ENCODE data around the gene MCHR2. TPM values are rescaled to one million over a fixed set of nuclear protein-coding genes. Genes with fewer than 3 reads are reported as not detected.

The MCHR2 gene
- total RNA-seq, 4 donors from 2014 or later: not detected

DNA sequence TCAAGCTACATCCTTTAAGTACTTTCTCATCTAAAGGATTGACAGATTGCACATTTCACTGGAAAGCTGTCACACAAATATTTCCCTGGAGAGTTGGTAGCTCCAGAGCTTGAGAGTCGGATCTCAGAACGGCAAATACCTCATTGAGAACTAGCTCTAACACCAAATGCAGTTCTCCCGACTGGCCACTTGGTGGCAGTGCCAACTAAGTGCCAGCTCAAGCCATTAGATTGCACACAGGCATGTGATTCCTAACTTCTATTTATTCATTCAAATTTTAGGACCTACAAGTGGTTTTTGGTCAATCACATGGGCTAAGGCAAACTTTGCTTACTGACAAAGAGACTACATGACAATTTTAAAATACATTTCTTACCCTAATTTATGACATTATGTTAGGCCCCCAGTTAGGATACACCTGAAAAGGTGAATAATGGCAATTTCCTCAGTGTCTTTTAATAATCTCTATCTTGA lies 7.9 kb upstream of the MCHR2 start:
- intact Hi-C loops (cut with DNase I; ENCODE audit: low total_unique reads): no loop called here

DNA sequence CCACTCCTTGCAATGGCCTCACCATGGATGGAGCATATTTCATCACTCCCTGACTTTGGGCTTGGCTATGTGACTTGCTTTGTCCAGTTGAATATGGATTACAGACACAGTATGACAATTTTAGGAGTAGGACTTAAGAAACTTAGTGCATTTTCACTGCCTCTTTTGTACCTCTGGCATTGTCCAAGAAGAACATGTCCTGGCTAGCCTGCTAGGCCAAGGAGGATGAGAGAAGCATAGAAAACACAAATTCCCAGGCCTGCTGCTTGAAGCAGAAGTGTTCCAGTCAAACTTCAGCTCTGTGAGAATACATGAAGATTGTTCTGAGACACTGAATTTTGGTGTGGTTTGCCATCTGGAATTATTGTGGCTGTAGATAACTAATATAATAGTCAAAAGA lies 3.1 kb upstream of the MCHR2 start:
- TF ChIP-seq POLR2A (IDR thresholded peaks at IDR 0.05): no peak
- TF ChIP-seq, protein P1, sequence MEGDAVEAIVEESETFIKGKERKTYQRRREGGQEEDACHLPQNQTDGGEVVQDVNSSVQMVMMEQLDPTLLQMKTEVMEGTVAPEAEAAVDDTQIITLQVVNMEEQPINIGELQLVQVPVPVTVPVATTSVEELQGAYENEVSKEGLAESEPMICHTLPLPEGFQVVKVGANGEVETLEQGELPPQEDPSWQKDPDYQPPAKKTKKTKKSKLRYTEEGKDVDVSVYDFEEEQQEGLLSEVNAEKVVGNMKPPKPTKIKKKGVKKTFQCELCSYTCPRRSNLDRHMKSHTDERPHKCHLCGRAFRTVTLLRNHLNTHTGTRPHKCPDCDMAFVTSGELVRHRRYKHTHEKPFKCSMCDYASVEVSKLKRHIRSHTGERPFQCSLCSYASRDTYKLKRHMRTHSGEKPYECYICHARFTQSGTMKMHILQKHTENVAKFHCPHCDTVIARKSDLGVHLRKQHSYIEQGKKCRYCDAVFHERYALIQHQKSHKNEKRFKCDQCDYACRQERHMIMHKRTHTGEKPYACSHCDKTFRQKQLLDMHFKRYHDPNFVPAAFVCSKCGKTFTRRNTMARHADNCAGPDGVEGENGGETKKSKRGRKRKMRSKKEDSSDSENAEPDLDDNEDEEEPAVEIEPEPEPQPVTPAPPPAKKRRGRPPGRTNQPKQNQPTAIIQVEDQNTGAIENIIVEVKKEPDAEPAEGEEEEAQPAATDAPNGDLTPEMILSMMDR (IDR thresholded peaks at IDR 0.05): no peak
- intact Hi-C loops (cut with DNase I; ENCODE audit: low total_unique reads): no loop called here
- no peak for DNase-seq (ENCODE audit: low spot score in 2 of 2)
- no peak overlapping the region for H3K4me3 ChIP-seq (ENCODE audit: low read depth, poor library complexity, severe bottlenecking)

More for the DNA sequence above, 7.9 kb upstream of the MCHR2 start:
- TF ChIP-seq, protein P1 (IDR thresholded peaks at IDR 0.05): no peak
- TF ChIP-seq POLR2A (IDR thresholded peaks at IDR 0.05): no peak
- H3K4me3 ChIP-seq (ENCODE audit: low read depth, poor library complexity, severe bottlenecking): no peak overlapping the region
- DNase-seq (ENCODE audit: low spot score in 2 of 2): no peak
- WGBS, 2 donors: 0% methylated on average over 3 of the region's 3 CpGs

DNA sequence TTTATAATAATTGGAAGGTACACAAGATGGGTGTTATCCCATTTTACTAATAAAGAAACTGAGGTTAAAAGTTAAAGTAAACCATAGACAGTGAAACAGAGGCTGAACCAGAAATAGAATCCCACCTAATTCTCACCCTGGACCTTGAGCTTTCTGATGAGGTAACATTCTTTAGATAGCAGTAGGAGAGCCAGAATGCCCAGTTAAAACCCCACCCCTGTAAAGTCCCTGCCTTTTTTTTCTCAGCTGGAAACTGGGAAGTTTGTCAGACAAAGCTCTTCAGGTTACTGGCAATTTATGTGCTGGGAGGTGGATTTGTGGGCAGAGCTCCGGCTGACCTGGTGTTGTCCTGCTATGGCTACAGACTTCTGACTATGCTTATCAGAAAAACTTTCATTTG lies 1.9 kb upstream of the MCHR2 start:
- 80 to 81% methylated on average over 1 of the region's 1 CpG for WGBS, 2 donors
- TF ChIP-seq, protein P1 (IDR thresholded peaks at IDR 0.05): no peak
- no peak for TF ChIP-seq POLR2A (IDR thresholded peaks at IDR 0.05)
- DNase-seq (ENCODE audit: low spot score in 2 of 2): no peak
- intact Hi-C loops (cut with DNase I; ENCODE audit: low total_unique reads): no loop called here
- H3K4me3 ChIP-seq (ENCODE audit: low read depth, poor library complexity, severe bottlenecking): no peak overlapping the region

DNA sequence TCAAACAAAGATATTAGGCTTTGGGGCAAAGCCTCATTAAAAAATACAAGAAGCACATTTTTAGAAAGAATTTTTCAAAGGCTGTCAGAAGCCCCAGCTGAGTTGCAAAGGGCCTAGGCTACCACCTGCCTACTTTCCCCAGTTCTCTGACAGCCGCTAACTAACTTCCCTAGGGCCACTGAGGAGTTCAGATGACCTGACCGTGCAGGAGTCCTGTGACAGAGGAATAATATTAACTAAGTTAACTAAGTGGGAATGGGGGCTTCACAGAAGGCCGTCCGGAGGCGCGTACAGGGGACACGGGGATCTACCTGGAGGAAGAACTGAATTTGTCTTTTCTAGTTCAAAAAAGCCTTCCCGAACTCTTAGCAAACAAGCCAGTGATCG lies 884 bp downstream of the MCHR2 start:
- WGBS, 2 donors: 35 to 48% methylated on average over 9 of the region's 9 CpGs
- no peak for DNase-seq (ENCODE audit: low spot score in 2 of 2)
- no peak for TF ChIP-seq POLR2A (IDR thresholded peaks at IDR 0.05)
- TF ChIP-seq, protein P1 (IDR thresholded peaks at IDR 0.05): no peak
- intact Hi-C loops (cut with DNase I; ENCODE audit: low total_unique reads): no loop called here
- H3K4me3 ChIP-seq (ENCODE audit: low read depth, poor library complexity, severe bottlenecking): no peak overlapping the region

DNA sequence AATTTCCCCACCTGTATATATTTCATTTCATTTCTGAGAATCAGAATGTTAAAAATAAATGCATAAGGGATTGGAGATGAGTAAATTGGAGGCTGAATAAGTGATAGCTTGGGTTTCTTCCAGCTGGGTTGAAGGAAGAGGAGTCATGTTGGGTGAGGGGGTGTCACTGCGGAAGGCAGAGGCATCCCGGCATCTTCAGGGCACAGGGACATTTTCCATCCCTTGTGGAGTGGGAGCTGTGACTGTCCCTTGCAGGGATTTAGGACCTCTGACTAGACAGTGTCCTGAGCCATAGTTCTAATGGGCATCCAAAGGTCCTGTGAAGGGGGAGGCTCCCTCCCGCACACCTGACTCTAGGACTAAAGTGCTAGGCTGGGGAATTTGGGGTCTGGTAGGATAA lies 2.1 kb downstream of the MCHR2 start:
- intact Hi-C loops (cut with DNase I; ENCODE audit: low total_unique reads): no loop called here
- 90 to 92% methylated on average over 3 of the region's 3 CpGs for WGBS, 2 donors
- TF ChIP-seq, protein P1 (IDR thresholded peaks at IDR 0.05): no peak
- TF ChIP-seq POLR2A (IDR thresholded peaks at IDR 0.05): no peak
- H3K4me3 ChIP-seq (ENCODE audit: low read depth, poor library complexity, severe bottlenecking): no peak overlapping the region
- DNase-seq (ENCODE audit: low spot score in 2 of 2): no peak

DNA sequence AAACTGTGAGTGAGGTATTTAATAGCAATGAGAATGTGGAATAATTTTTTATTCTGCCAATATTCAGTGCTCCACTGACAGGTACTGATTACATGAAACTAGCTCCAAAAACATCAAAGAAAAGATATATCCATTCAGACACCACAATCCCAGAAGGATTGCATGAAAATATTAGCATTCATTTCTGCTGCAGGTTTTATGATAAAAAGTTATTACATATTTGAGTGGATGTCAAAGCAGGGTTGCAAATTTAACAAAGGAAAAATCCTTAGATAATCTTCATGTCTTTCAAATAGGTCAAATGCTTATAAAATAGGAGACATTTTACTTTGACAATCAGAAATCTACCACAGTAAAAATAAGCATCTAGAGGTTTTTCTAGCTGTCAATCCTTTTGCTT lies 13.3 kb downstream of the MCHR2 start:
- DNase-seq (ENCODE audit: low spot score in 2 of 2): no peak
- TF ChIP-seq, protein P1 (IDR thresholded peaks at IDR 0.05): no peak
- TF ChIP-seq POLR2A (IDR thresholded peaks at IDR 0.05): no peak
- intact Hi-C loops (cut with DNase I; ENCODE audit: low total_unique reads): no loop called here
- H3K4me3 ChIP-seq (ENCODE audit: low read depth, poor library complexity, severe bottlenecking): no peak overlapping the region

All from lower leg skin (tissue), 4 donors.